Measurements from ENCODE around the gene EPB41L1.

The EPB41L1 gene

DNA sequence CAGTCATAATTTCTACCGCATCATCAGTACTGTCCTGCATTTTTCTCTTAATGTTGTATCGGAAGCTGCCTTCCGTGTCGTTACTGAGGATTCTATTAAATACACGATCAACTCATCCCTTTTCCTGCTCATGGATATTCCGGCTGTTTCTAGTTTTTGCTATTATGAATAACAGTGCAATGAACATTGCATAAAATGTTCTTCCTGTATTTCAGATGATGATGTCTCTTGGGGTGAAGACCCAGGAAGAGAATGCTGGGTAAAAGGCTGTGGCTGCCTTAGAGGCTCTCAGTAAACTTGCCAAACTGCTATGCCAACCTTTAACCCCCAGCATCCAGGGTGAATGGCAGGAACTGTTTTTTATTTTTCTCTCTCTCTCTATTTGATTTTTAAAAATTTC is 24.1 kb upstream of the EPB41L1 start:
- no peak for DNase-seq (ENCODE audit: low read depth in 1 of 2, low spot score in 1 of 2)
- H3K27ac ChIP-seq (replicated peaks): no peak overlapping the region

DNA sequence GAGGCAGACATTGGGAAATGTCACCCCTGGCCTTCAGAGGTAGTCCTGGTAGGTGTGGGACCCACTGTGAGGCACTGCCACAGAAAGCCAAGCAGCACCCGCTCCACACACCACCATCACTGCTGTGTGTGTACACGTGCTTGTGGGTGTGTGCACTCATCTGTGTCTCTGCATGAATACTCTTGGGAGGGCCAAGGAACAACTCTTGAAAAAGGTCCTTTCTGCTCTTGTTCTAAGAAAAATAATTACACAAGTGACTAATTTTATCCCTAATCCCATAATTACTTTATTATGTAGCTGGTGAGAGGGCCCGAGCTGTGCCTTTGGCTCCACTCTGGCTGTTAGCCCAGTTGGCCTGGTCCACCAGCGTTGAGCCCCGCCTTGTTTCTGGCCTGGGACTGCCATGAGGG is 21.7 kb upstream of the EPB41L1 start:
- Histone ChIP-seq H3K27ac (replicated peaks) (no peak overlapping the region), H3K4me3 (replicated peaks; ENCODE audit: insufficient read depth, low read length) (no peak overlapping the region), H3K27me3 (ENCODE audit: insufficient read depth, poor library complexity, severe bottlenecking) (no peaks in the 10 kb centered on the region)
- DNase-seq (ENCODE audit: low read depth in 1 of 2, low spot score in 1 of 2): no peak
- TF ChIP-seq SPI1 (IDR thresholded peaks at IDR 0.05; ENCODE audit: borderline replicate concordance, low read depth): no peak
- TF ChIP-seq, protein P1, sequence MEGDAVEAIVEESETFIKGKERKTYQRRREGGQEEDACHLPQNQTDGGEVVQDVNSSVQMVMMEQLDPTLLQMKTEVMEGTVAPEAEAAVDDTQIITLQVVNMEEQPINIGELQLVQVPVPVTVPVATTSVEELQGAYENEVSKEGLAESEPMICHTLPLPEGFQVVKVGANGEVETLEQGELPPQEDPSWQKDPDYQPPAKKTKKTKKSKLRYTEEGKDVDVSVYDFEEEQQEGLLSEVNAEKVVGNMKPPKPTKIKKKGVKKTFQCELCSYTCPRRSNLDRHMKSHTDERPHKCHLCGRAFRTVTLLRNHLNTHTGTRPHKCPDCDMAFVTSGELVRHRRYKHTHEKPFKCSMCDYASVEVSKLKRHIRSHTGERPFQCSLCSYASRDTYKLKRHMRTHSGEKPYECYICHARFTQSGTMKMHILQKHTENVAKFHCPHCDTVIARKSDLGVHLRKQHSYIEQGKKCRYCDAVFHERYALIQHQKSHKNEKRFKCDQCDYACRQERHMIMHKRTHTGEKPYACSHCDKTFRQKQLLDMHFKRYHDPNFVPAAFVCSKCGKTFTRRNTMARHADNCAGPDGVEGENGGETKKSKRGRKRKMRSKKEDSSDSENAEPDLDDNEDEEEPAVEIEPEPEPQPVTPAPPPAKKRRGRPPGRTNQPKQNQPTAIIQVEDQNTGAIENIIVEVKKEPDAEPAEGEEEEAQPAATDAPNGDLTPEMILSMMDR (IDR thresholded peaks at IDR 0.05; ENCODE audit: insufficient read depth, low read length): no peak
- no peak for TF ChIP-seq GABPA (IDR thresholded peaks at IDR 0.05; ENCODE audit: low read depth)
- TF ChIP-seq, protein P2, sequence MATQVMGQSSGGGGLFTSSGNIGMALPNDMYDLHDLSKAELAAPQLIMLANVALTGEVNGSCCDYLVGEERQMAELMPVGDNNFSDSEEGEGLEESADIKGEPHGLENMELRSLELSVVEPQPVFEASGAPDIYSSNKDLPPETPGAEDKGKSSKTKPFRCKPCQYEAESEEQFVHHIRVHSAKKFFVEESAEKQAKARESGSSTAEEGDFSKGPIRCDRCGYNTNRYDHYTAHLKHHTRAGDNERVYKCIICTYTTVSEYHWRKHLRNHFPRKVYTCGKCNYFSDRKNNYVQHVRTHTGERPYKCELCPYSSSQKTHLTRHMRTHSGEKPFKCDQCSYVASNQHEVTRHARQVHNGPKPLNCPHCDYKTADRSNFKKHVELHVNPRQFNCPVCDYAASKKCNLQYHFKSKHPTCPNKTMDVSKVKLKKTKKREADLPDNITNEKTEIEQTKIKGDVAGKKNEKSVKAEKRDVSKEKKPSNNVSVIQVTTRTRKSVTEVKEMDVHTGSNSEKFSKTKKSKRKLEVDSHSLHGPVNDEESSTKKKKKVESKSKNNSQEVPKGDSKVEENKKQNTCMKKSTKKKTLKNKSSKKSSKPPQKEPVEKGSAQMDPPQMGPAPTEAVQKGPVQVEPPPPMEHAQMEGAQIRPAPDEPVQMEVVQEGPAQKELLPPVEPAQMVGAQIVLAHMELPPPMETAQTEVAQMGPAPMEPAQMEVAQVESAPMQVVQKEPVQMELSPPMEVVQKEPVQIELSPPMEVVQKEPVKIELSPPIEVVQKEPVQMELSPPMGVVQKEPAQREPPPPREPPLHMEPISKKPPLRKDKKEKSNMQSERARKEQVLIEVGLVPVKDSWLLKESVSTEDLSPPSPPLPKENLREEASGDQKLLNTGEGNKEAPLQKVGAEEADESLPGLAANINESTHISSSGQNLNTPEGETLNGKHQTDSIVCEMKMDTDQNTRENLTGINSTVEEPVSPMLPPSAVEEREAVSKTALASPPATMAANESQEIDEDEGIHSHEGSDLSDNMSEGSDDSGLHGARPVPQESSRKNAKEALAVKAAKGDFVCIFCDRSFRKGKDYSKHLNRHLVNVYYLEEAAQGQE (IDR thresholded peaks at IDR 0.05; ENCODE audit: insufficient replicate concordance, low read depth): no peak
- no peak for TF ChIP-seq POLR2AphosphoS5 (IDR thresholded peaks at IDR 0.05; ENCODE audit: low read depth)

More for the DNA sequence above, 24.1 kb upstream of the EPB41L1 start:
- H3K4me3 ChIP-seq (replicated peaks; ENCODE audit: insufficient read depth, low read length): no peak overlapping the region
- no peaks in the 10 kb centered on the region for H3K27me3 ChIP-seq (ENCODE audit: insufficient read depth, poor library complexity, severe bottlenecking)
- no peak for TF ChIP-seq POLR2AphosphoS5 (IDR thresholded peaks at IDR 0.05; ENCODE audit: low read depth)
- no peak for TF ChIP-seq GABPA (IDR thresholded peaks at IDR 0.05; ENCODE audit: low read depth)
- TF ChIP-seq, protein P2 (IDR thresholded peaks at IDR 0.05; ENCODE audit: insufficient replicate concordance, low read depth): no peak
- TF ChIP-seq, protein P1 (IDR thresholded peaks at IDR 0.05; ENCODE audit: insufficient read depth, low read length): no peak
- no peak for TF ChIP-seq SPI1 (IDR thresholded peaks at IDR 0.05; ENCODE audit: borderline replicate concordance, low read depth)

DNA sequence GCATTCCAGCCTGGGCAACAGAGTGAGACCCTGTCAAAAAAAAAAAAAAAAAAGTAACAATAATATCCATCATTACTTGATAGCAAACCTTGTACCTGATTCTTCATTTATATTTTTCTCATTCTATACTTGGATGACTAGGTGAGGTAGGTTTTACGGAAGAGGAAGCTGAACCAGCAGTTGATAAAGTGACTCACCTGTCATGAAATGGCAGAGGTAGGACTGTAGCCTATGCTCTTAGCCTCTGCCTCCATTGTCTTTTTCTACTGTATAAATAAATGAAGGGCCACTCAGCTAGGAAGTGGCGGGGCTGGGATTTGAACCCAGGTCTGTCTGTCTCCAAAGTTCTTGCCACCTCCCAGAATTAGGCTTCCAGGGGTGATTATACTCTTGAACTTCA is 20.7 kb upstream of the EPB41L1 start:
- no peak overlapping the region for H3K4me3 ChIP-seq (replicated peaks; ENCODE audit: insufficient read depth, low read length)
- H3K27ac ChIP-seq (replicated peaks): no peak overlapping the region
- no peak for DNase-seq (ENCODE audit: low read depth in 1 of 2, low spot score in 1 of 2)
- TF ChIP-seq GABPA (IDR thresholded peaks at IDR 0.05; ENCODE audit: low read depth) (no peak), SPI1 (IDR thresholded peaks at IDR 0.05; ENCODE audit: borderline replicate concordance, low read depth) (no peak), POLR2AphosphoS5 (IDR thresholded peaks at IDR 0.05; ENCODE audit: low read depth) (no peak)
- TF ChIP-seq, protein P1 (IDR thresholded peaks at IDR 0.05; ENCODE audit: insufficient read depth, low read length): no peak
- TF ChIP-seq, protein P2 (IDR thresholded peaks at IDR 0.05; ENCODE audit: insufficient replicate concordance, low read depth): no peak
- H3K27me3 ChIP-seq (ENCODE audit: insufficient read depth, poor library complexity, severe bottlenecking): no peaks in the 10 kb centered on the region

Data from HL-60 (cell line).